Stimulated activated CD4-positive, alpha-beta T cell treated with anti-CD3 and anti-CD28 coated beads, Interleukin-12 subunit alpha, Interleukin-12 subunit beta, amount 100 ng/mL, for 48 hours (primary cell): ENCODE measurements around the gene RASA1.

Experiments
- DNase-seq, 3 donors: peaks; one replicate each; pipeline ENCODE4 v3.0.0-alpha.2; 2020; ENCODE audit warnings: low read depth in 2 of 3, low spot score in 1 of 3

Gene RASA1

DNA sequence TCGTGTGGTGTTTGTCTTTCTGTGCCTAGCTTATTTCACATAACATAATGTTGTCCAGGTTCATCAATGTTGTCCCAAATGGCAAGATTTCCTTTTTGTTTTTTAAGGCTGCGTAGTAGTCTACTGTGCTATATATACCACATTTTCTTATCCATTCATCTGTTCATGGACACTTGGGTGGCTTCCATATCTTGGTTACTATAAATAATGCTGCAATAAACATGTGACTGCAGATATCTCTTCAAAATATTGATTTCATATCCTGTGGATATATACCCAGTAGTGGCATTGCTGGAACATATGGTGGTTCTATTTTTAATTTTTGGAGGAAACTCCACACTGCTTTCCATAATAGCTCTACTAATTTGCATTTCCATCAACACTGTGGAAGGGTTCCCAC lies 170.5 kb downstream of the RASA1 start:
- DNase-seq = no peak
